CD4-positive, alpha-beta T cell treated with Interferon alpha-2 for 1 hour (primary cell): ENCODE measurements around the gene C1orf198.

Source experiments
- DNase-seq, 2 donors: peaks; one replicate each; pipeline ENCODE4 v3.0.0-alpha.2; 2020 to 2022

The C1orf198 gene

DNA sequence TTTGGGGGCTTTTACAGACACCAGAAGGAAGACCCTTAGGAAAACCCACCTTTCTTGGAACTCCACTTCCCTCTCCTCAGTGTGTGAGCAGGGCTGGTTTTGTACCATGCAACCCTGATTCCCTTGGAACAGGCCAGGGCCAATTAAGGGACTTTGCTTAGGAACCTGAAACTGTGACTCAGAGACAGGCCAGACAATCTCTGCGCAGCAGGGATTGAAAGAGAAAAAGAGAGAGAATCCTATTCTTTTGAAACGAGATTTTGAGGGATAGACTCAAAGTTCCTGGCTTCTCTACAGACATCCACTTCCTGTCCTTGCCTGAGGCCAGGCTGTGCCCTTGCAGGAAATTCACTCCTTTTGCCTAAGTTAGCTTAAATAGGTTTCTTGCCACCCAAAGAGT, 23.1 kb upstream of the C1orf198 start:
- DNase-seq, result no peak

- DNase-seq, result no peak
Observed at GRCh38 chr1:230884646-230885045, 16.3 kb upstream of the C1orf198 start.

GRCh38 chr1:230883967-230884366, 15.6 kb upstream of the C1orf198 start:
- DNase-seq, result no peak

- DNase-seq, result no peak
Observed at GRCh38 chr1:230879778-230880177, 11.5 kb upstream of the C1orf198 start.

DNA sequence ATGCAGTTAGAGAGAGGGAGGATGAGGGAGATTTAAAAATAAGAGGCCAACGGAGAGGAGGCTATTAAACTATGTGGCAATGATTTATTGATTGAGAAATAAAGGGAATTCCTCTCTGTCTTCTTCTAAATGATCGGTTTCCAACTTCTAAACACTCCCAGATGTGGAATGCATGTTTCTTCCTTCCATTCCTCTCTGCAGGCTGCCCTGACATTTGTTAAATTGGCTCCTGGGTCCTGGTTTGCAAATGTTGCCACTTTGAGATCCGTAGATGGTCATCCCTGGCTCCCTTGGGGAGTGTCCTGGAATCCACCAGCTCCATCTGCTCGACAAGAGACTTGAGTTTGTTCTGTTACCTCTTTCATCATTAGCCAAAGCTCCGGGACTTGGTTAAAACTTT, 10.3 kb upstream of the C1orf198 start:
- no peak for DNase-seq

DNA sequence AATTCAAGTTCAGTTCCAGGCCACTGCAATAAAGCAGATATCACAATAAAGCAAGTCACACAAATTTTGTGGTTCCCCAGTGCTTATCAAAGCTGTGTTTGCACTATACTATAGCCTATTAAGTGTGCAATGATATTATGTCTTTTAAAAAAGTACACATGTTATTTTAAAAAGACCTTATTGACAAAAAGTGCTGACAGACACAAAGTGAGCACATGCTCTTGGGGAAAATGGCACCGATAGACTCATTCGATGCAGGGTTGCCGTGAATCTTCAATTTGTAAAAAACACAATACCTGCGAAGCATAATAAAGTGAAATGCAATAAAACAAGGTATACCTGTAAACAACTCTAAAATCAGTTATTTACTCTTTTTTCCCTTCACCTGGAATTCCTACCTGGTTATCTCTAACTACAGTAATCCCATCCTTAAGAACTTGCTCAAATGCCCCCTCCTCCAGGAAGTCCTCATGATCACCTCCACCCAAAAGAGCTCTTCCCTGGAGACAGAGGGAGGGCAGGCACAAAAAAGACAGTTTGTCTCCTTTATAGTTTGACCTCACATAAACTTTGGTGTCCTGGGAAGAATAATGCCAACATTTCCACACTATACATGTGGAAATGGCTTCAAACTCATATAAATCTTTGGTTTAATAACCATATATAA, 9.7 kb upstream of the C1orf198 start:
- no peak for DNase-seq

DNA sequence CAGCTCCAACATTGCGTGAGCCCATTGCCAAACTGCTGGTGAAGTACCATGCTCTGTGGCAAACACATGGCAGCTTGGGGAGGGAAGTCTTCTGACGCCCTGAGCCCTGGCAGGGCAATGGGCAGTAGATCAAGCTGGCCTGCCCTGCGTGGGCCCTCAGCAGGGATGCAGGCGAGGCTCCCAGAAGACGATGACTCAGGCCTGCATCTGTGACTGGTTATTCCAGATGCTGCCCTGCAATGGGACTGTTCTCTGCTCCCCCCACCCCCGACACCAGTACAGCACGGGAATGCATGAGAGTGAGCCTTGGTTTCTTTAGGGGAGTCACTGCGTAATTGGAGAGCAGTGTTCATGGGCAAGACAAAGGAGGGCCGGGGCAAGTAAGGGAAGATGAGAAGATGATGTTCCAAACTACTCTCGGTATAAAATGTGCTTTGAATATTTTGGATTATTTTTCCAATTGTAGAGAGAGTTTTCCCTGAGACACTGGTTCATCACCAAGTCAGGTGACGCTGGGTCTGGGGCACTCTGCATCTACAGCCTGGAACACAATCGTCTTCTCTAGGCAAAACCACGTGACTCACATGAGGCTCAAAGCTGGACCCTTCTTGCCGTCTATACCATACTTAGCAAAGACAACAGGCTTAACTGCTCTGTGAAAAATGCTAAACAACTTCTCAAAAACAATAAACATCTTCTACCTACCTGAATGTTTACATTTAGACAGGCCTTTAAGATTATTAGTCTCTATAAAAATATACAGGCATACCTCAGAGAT, 9.0 kb upstream of the C1orf198 start:
- no peak for DNase-seq

- DNase-seq, result no peak
Observed at GRCh38 chr1:230876660-230877059, 8.3 kb upstream of the C1orf198 start.

- DNase-seq, result no peak
Observed at GRCh38 chr1:230875370-230875769, 7.0 kb upstream of the C1orf198 start.

GRCh38 chr1:230870916-230871315, 2.6 kb upstream of the C1orf198 start:
- DNase-seq, result no peak

DNA sequence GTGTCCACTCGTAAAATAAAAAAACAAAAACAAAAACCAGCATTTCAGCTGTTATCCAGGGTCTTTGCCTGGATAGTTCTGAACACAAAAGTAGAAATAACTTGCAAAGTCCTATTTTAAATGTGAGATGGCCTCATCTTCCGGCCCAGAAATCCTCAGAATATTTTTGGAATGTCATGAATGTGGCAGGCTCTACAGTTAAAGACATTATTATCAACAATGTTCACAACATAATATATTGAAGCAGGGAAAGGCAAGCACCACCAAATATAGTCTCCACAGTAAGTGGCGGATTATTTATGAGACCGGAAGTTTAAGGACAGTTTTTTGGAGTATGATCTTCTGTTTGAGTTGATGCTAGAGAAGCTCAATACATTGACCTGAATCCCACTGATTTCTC, 1.2 kb upstream of the C1orf198 start:
- DNase-seq, result no peak

DNA sequence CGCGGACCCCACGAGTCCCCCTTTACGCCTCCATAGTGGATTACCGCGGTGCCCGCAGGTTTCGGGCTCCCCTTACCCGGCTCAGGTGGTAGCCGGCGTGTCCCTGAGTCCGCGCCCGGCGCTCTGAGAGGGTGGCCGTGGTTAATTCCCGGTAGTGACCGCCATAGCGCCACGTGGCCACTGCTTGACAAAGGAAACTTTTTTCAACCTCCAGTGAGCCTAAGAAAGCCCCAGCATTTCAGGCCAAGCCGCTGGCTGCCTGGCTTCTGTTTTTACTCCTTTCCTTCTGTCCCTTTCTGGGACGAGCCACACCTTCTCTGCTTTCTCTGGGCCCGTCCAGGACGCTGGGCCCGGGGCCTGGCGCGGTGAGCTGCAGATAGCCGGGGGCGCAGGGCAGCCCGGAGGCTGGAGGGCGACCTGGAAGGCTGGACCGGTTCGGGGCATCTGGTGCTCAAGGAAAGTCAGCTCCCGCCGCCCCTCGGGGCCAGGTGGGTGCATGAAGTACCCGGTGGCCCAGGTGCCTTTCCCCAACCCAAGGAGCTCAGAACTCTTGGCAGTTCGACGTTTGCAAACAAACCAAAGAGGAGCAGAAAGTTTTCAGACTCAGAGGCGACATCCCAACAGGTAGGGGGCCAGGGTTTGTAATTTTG, 540 bp upstream of the C1orf198 start:
- no peak for DNase-seq

DNA sequence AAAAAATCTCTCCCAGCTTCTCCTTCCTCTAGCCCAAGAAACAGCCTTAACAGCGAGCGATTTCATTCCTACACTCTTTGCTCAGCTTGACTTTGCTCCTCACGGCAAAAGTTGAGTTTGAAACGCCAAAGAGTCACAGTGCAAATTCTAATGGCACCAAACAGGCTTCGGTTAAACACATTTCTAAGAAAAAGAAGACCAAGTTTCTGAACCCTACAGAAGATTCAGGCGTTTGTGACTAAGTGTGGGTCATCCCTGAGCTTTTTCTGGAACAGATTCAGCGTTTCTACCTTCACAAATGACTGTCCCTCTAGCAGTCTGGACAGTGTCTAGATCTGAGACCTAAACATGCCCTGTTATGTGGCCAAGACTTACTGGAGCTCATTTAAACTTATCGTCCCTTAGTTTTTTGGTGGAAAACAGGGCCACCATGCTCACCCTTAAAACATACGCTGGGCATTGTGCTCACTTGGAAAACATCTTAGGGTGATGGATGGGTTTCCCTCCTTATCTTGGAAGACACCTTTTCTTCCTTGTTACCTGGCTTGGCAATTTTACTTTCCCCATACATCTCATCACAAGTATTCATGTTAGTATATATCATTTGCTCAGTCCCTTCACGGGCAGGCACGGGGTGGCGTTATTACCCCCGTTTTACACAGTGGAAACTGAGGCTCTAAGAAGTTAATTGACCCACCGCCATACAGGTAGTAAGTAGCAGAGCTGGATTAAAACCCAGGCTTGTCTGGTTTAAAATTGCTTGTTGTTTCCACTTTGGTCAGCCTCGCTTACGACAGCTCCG, 1.0 kb downstream of the C1orf198 start:
- DNase-seq, result no peak

DNA sequence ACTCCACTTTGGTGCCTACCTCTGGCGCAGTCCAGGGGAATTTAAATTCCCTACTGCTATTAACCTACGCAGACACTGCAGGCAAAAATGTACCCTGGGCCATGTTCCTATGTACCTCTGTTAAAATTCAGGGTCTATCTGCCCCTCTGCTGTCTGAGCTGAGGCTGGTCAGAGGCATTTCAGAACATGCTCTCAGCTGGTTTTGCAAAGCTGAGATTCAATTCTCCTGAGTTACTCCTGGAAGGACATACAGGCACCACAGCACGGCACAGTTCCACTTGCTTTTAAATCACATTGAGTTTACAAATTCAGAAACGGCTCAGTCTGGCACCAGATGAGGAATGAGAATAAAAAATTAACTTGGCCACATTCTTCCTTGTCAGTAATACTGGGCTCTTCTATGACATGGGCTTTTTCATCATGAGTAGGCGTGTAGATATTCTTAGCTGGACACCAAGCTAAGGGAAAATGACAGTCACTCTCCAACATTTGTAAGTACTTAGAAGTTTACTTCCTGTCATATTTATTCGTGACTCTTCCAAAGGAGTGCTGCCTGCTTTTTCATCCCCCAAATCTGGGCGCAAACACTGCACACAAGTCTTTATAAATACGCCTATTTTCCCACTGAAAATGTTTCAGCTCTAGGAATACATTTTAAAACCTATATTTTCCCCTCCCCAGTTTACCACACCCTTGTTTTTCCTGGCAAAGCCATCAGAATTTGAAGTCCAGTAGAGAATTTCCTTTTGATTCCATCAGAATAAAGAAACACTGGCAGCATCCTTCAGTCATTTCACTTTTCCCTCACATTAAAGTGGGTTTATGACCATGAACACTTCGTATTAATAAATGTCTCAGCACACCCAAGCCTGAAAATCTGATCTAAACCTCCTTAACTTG, 1.9 kb downstream of the C1orf198 start:
- no peak for DNase-seq

GRCh38 chr1:230865062-230865817, 3.1 kb downstream of the C1orf198 start:
- no peak for DNase-seq

GRCh38 chr1:230864441-230864840, 3.9 kb downstream of the C1orf198 start:
- no peak for DNase-seq

GRCh38 chr1:230863449-230863848, 4.9 kb downstream of the C1orf198 start:
- no peak for DNase-seq

GRCh38 chr1:230861970-230862595, 6.2 kb downstream of the C1orf198 start:
- DNase-seq, result no peak

DNA sequence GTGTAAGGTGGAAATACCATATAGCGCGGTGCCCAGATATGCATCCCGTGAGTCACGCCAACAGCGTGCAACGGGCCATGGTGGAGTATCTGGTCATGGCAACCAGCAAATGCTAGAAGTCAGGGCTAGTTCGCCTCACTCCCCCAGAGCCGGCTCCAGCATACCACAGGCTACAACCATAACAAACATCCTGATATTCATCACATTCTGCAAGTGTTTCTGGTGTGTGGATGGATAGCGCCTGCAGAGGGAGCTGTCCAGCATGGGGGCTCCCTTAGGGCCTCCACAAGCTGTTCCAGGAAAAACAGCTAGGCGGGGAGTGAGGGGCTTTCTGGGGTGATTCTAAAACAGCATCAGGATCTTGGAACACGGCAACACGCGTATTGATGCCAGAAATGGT, 6.8 kb downstream of the C1orf198 start:
- DNase-seq, result no peak

- no peak for DNase-seq
Observed at GRCh38 chr1:230860617-230861384, 7.5 kb downstream of the C1orf198 start.
